Measurements from ENCODE around the gene ARSA.

DNA sequence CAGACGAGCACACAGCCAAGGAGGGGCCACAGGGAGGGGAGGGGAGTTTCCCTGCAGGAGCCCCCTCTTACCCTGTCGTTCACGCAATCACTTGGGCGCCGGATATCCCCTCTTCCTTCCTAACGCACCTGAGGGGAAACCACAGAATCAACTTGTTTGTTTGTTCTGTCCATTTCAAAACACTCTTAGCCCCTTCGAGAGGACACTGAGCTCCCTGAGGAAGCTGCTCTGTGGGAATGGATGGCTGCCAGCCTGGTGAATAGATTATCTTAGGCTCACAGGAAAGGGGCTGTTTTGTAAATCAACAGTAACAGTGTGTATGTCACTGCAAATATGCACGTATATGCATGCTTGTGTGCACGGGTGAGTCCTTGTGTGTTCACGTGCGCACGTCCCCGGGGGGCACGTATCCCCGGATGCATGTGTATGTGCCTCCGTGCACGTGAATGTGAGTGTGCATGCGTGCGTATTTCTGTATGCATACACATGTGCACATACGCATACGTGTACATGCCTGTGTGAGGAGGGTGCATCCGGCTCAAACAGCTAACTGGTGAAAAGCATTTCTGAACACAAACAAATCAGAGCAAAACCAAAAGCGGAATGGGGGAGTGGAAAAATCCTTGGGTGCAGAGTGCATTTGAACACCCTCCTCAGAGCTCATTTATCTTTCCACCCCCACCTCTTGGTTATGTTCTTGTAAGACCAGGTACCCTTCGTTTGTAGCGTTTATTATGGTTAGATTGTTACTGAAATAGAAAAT lies 7.2 kb downstream of the ARSA start:
- TF ChIP-seq, protein P1, sequence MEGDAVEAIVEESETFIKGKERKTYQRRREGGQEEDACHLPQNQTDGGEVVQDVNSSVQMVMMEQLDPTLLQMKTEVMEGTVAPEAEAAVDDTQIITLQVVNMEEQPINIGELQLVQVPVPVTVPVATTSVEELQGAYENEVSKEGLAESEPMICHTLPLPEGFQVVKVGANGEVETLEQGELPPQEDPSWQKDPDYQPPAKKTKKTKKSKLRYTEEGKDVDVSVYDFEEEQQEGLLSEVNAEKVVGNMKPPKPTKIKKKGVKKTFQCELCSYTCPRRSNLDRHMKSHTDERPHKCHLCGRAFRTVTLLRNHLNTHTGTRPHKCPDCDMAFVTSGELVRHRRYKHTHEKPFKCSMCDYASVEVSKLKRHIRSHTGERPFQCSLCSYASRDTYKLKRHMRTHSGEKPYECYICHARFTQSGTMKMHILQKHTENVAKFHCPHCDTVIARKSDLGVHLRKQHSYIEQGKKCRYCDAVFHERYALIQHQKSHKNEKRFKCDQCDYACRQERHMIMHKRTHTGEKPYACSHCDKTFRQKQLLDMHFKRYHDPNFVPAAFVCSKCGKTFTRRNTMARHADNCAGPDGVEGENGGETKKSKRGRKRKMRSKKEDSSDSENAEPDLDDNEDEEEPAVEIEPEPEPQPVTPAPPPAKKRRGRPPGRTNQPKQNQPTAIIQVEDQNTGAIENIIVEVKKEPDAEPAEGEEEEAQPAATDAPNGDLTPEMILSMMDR (IDR thresholded peaks at IDR 0.05; ENCODE audit: low read length), result peak; percentile 57
- TF ChIP-seq EZH2 (IDR thresholded peaks at IDR 0.05; ENCODE audit: borderline replicate concordance, low read length), result no peak

Measured in OCI-LY1 (cell line).